Measurements from ENCODE around the gene PLXNA1.

DNA sequence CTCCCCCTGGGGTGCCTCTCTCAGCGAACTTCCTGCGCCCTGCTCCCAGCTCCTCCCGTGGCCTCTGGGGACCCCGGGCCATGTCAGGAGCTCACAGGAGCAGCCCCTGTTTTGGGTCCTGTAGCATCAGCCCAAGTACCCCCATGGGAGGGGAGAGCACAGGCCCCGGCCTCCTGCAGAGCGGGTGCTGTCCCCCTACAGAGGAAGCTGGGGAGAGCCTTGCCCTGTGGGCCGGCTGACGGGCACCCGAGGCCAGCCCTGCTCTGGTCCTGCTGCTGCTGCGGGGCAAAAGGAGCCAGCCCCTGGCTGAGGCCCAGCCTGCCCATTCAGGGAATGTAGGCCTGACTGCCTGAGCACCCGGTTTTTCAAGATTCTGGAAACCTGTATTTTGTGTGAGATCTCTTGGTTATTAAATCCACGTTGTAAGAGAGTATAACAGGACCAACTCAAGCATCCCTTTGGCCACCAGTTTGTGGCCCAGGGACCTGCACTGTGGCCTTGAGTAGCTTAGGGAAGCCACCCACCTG lies 12.4 kb downstream of the PLXNA1 start:
- TF ChIP-seq POLR2A (IDR thresholded peaks at IDR 0.05) (no peak), POLR2AphosphoS5 (IDR thresholded peaks at IDR 0.05) (peak; percentile 29), CTCF (IDR thresholded peaks at IDR 0.05) (no peak)

Data from prostate gland (tissue), 2 donors.